SK-N-SH (cell line): ENCODE measurements around the gene SV2C. TPM values are rescaled to one million over a fixed set of nuclear protein-coding genes. Genes with fewer than 3 reads are reported as not detected.
A peak's percentile ranks its signal among the peaks of the same experiment; 100 is the strongest.

Source experiments
- CTCF ChIA-PET: fragments of 300-600, 350-600 bp; formaldehyde crosslinking; extraction: SDS; loops from one replicate; lab custom pipeline; 2021; lab: Yijun Ruan, JAX
- POLR2A ChIA-PET: fragments of 350-600 bp; sonication (Branson Sonifier 250); formaldehyde crosslinking; extraction: SDS; loops from one replicate; lab custom pipeline; 2020; ENCODE audit warnings: antibody characterized with exemption, inconsistent platforms; lab: Yijun Ruan, JAX
- DNase-seq: peaks from one replicate; pipeline ENCODE4 v3.0.0; 2012
- H2AFZ ChIP-seq: fragments of 200-600 bp; sonication (generic); 2 replicates; pipeline ENCODE4 v1.8.1; 2016; ENCODE audit warnings: antibody characterized with exemption, mild to moderate bottlenecking, low read depth
- H3F3A ChIP-seq: fragments of 200-600 bp; sonication (generic); replicated peaks from 2 replicates; pipeline ENCODE3; 2016; ENCODE audit warnings: antibody characterized with exemption, mild to moderate bottlenecking; ENCODE audit not compliant: insufficient read depth
- H3K27ac ChIP-seq, 2 experiments: fragments of 200-500 bp in 1 of 2; fragments of 200-600 bp in 1 of 2; sonication (Bioruptor generic) in 1 of 2; sonication (generic), shearing (Covaris generic) in 1 of 2; 2 replicates each; pipeline versions ENCODE4 v1.5.1 to v1.6.1; 2014 to 2016; ENCODE audit warnings: low read depth in 2 of 2, inconsistent platforms in 1 of 2, low read length in 1 of 2, mild to moderate bottlenecking in 1 of 2, mixed read lengths in 1 of 2
- H3K27me3 ChIP-seq: fragments of 200-600 bp; sonication (generic), shearing (Covaris generic); 2 replicates; pipeline ENCODE4 v1.6.1; 2016; ENCODE audit warnings: mixed run types; ENCODE audit not compliant: insufficient read depth
- H3K36me3 ChIP-seq, 2 experiments: fragments of 200-500 bp in 1 of 2; fragments of 200-600 bp in 1 of 2; sonication (Bioruptor generic) in 1 of 2; sonication (generic) in 1 of 2; replicated peaks in 1 of 2; 2 replicates each; pipeline versions ENCODE3 to v1.5.1; 2014 to 2016; ENCODE audit warnings: low read length in 1 of 2, mild to moderate bottlenecking in 1 of 2; ENCODE audit not compliant: insufficient read depth in 2 of 2, control insufficient read depth in 1 of 2
- H3K4me1 ChIP-seq, 2 experiments: fragments of 200-500 bp in 1 of 2; fragments of 200-600 bp in 1 of 2; sonication (Bioruptor generic) in 1 of 2; sonication (generic), shearing (Covaris generic) in 1 of 2; 2 replicates each; pipeline versions ENCODE4 v1.5.1 to v1.6.1; 2014 to 2016; ENCODE audit warnings: low read depth in 1 of 2, low read length in 1 of 2, mixed run types in 1 of 2; ENCODE audit not compliant: insufficient read depth in 2 of 2, control insufficient read depth in 1 of 2
- H3K4me2 ChIP-seq: fragments of 200-600 bp; sonication (generic), shearing (Covaris generic); 2 replicates; pipeline ENCODE4 v1.6.1; 2017; ENCODE audit warnings: mixed run types
- H3K4me3 ChIP-seq, 2 experiments: fragments of 200-500 bp in 1 of 2; fragments of 200-600 bp in 1 of 2; sonication (Bioruptor generic) in 1 of 2; sonication (generic), shearing (Covaris generic) in 1 of 2; 2 replicates each; pipeline versions ENCODE4 v1.5.1 to v1.8.1; 2014 to 2016; ENCODE audit warnings: low read depth in 2 of 2, inconsistent platforms in 1 of 2, low read length in 1 of 2, mild to moderate bottlenecking in 1 of 2, mixed read lengths in 1 of 2, moderate library complexity in 1 of 2
- H3K79me2 ChIP-seq: fragments of 200-600 bp; sonication (generic); 2 replicates; pipeline ENCODE4 v1.8.1; 2017; ENCODE audit warnings: mild to moderate bottlenecking; ENCODE audit not compliant: insufficient read depth
- H3K9ac ChIP-seq: fragments of 200-600 bp; sonication (generic); 2 replicates; pipeline ENCODE4 v1.6.1; 2017; ENCODE audit warnings: mixed run types
- H3K9me2 ChIP-seq: fragments of 200-600 bp; sonication (generic); 2 replicates; pipeline ENCODE4 v1.6.1; 2017; ENCODE audit warnings: mixed run types
- H3K9me3 ChIP-seq: fragments of 200-600 bp; sonication (generic); 2 replicates; pipeline ENCODE4 v1.6.1; 2017; ENCODE audit warnings: mixed run types, mild to moderate bottlenecking, moderate library complexity
- H4K20me1 ChIP-seq: fragments of 200-600 bp; sonication (generic); 2 replicates; pipeline ENCODE4 v1.6.1; 2017; ENCODE audit warnings: mild to moderate bottlenecking, mixed run types; ENCODE audit not compliant: insufficient read depth
- CHD2 ChIP-seq: fragments of 150-350 bp; IDR thresholded peaks from 2 replicates; pipeline ENCODE4 v1.6.1; 2018; ENCODE audit warnings: low read length; ENCODE audit not compliant: partially characterized antibody
- EP300 ChIP-seq, 2 experiments: IDR thresholded peaks; 2 replicates each; pipeline versions ENCODE4 v1.4.0 to v1.6.1; 2012; ENCODE audit warnings: borderline replicate concordance in 1 of 2, low read depth in 1 of 2, low read length in 1 of 2
- EZH2phosphoT487 ChIP-seq: fragments of 200-600 bp; sonication (generic); IDR thresholded peaks from 2 replicates; pipeline ENCODE4 v1.6.1; 2017; ENCODE audit warnings: low read depth, mixed run types, mild to moderate bottlenecking, antibody characterized with exemption, moderate library complexity, borderline replicate concordance
- GABPA ChIP-seq: IDR thresholded peaks from 2 replicates; pipeline ENCODE4 v1.4.0; 2012; ENCODE audit warnings: low read depth, mild to moderate bottlenecking
- GATA2 ChIP-seq: sonication (generic); formaldehyde crosslinking; IDR thresholded peaks from 2 replicates; pipeline ENCODE4 v1.5.0; 2020; ENCODE audit warnings: mild to moderate bottlenecking, missing genetic modification reagents
- IRF3 ChIP-seq: fragments of 150-350 bp; IDR thresholded peaks from 2 replicates; pipeline ENCODE4 v1.6.1; 2016; ENCODE audit warnings: mild to moderate bottlenecking, low read depth, low read length
- NFIC ChIP-seq: IDR thresholded peaks from 2 replicates; pipeline ENCODE4 v1.4.0; 2012; ENCODE audit warnings: borderline replicate concordance
- NRF1 ChIP-seq: IDR thresholded peaks from 2 replicates; pipeline ENCODE4 v1.6.1; 2012; ENCODE audit warnings: low read depth, mild to moderate bottlenecking, low read length
- POLR2AphosphoS5 ChIP-seq: IDR thresholded peaks from 2 replicates; pipeline ENCODE4 v1.6.1; 2012; ENCODE audit warnings: low read depth, low read length
- RAD21 ChIP-seq: IDR thresholded peaks from 2 replicates; pipeline ENCODE4 v1.6.1; 2012; ENCODE audit warnings: mild to moderate bottlenecking, low read length
- RCOR1 ChIP-seq: fragments of 150-350 bp; IDR thresholded peaks from 2 replicates; pipeline ENCODE4 v1.6.1; 2017; ENCODE audit warnings: antibody characterized with exemption, low read length
- REST ChIP-seq: IDR thresholded peaks from 2 replicates; pipeline ENCODE4 v1.6.1; 2012; ENCODE audit warnings: mild to moderate bottlenecking, low read depth, low read length, moderate library complexity
- SMC3 ChIP-seq: IDR thresholded peaks from 2 replicates; pipeline ENCODE4 v1.6.1; 2012; ENCODE audit warnings: low read depth, low read length, improper control_type of control experiment
- TAF1 ChIP-seq: IDR thresholded peaks from 2 replicates; pipeline ENCODE4 v1.6.1; 2012; ENCODE audit warnings: low read depth, mild to moderate bottlenecking, low read length, moderate library complexity, borderline replicate concordance
- TCF12 ChIP-seq: IDR thresholded peaks from 2 replicates; pipeline ENCODE4 v1.4.0; 2012
- YY1 ChIP-seq: IDR thresholded peaks from 2 replicates; pipeline ENCODE4 v1.4.0; 2012; ENCODE audit warnings: low read depth, mild to moderate bottlenecking
- WGBS: methylation state at CpG from one replicate; pipeline ENCODE4 v1.1.6; 2017; ENCODE audit warnings: low lambda C conversion rate; 5-methylcytosine and 5-hydroxymethylcytosine counted together
- polyA plus RNA-seq, 3 experiments: library from polyadenylated mRNA; depleted of rRNA; stranded (reverse); fragments of >200 nt; gene quantifications; 2 replicates each; pipeline ENCODE4 v1.2.3, GENCODE V29; 2012

Gene SV2C
- polyA plus RNA-seq, 1 of the 3 experiments (the other 2 are of a cell fraction) = 0.05 TPM

GRCh38 chr5:76125888-76126287 is 42.7 kb downstream of the SV2C start (continued):
- TF ChIP-seq REST (no peak), SMC3 (no peak), NRF1 (no peak), NFIC (no peak)

GRCh38 chr5:76134003-76134402 is 50.8 kb downstream of the SV2C start:
- ChIA-PET CTCF (interaction anchor here (1.0 to 2.3 kb wide), 3 partner anchors 12 to 248 kb away, joined by 3 to 9 read pairs (median 6); no protein-coding TSS in a partner anchor), POLR2A (no interaction called here)
- no peak overlapping the region for H2AFZ ChIP-seq
- DNase-seq = peak; percentile 32
- H3K9ac ChIP-seq = no peak overlapping the region
- no peaks in the 10 kb centered on the region for H3K79me2 ChIP-seq
- H3K4me3 ChIP-seq = no peak overlapping the region
- H4K20me1 ChIP-seq = no peaks in the 10 kb centered on the region
- peak overlapping the region in 1 of 2 experiments; percentile 93; a peak in 2 of 4 replicates for H3K27ac ChIP-seq
- no peak for TF ChIP-seq YY1
- TF ChIP-seq SMC3 = no peak
- peak in 1 of 2 experiments; percentile 83; a peak in 2 of 4 replicates for TF ChIP-seq EP300 (IDR thresholded peaks at IDR 0.05; ENCODE audit: borderline replicate concordance in 1 of 2, low read depth in 1 of 2, low read length in 1 of 2)
- TF ChIP-seq POLR2AphosphoS5 = no peak
- no peak for TF ChIP-seq REST
- TF ChIP-seq GATA2 = peak; percentile 80
- TF ChIP-seq TCF12 = 0 out of 2 replicates have a peak, but pooled peaks have one; percentile 13
- no peak for TF ChIP-seq IRF3
- no peak for TF ChIP-seq EZH2phosphoT487
- no peak for TF ChIP-seq GABPA
- TF ChIP-seq NFIC = no peak
- TF ChIP-seq CHD2 = peak; percentile 69
- peak; percentile 30; the same call in 1 of the 2 replicates for TF ChIP-seq RAD21
- no peak for TF ChIP-seq TAF1
- peak; percentile 86 for TF ChIP-seq RCOR1
- no peaks in the 10 kb centered on the region for H3K9me2 ChIP-seq
- peaks cover 0 to 56% of the 10 kb centered on the region in 2 experiments; a peak in 2 of 4 replicates for H3K4me1 ChIP-seq
- H3K9me3 ChIP-seq = no peaks in the 10 kb centered on the region; the same call in 1 of the 2 replicates
- H3K27me3 ChIP-seq = no peaks in the 10 kb centered on the region
- H3F3A ChIP-seq = no peaks in the 10 kb centered on the region
- H3K4me2 ChIP-seq = no peak overlapping the region
- WGBS = 17% methylated on average over 1 of the region's 1 CpG
- no peaks in the 10 kb centered on the region for H3K36me3 ChIP-seq
